ENCODE data around the gene BRD8.

- no peak for TF ChIP-seq POU2F2 (IDR thresholded peaks at IDR 0.05; ENCODE audit: low read depth, low read length)
- TF ChIP-seq SPI1 (IDR thresholded peaks at IDR 0.05; ENCODE audit: low read depth, low read length): no peak
- no peak for TF ChIP-seq POLR2A (IDR thresholded peaks at IDR 0.05; ENCODE audit: low read depth, low read length)
Measured at GRCh38 chr5:138139781-138140090, 38.7 kb downstream of the BRD8 start.

Data from GM12891 (cell line).